ENCODE measurements around the gene LDB2. TPM values are rescaled to one million over a fixed set of nuclear protein-coding genes. Genes with fewer than 3 reads are reported as not detected.

The LDB2 gene
- total and polyA plus RNA-seq, 11 donors, result 9.5 to 38.7 (median 26.3) TPM

- 59 to 83% (median 76%) methylated on average over 2 of the region's 2 CpGs for WGBS, 4 donors
- intact Hi-C loops (cut with DNase I), result no loop called here
- no peaks in the 10 kb centered on the region for H3K27me3 ChIP-seq
- ATAC-seq (no peak), DNase-seq (no peak)
- H3K27ac ChIP-seq, result no peak overlapping the region
- H3K4me1 ChIP-seq, result no peaks in the 10 kb centered on the region
- peaks cover 0 to 9% (median 0%) of the 10 kb centered on the region in 12 donors for H3K9me3 ChIP-seq
- no peak for TF ChIP-seq POLR2A (IDR thresholded peaks at IDR 0.05)
- TF ChIP-seq CTCF (IDR thresholded peaks at IDR 0.05), result no peak
- H3K36me3 ChIP-seq, result no peaks in the 10 kb centered on the region
- H3K4me3 ChIP-seq, result no peak overlapping the region
These were observed 431.4 kb downstream of the LDB2 start for GRCh38 chr4:16467061-16467460.

- DNase-seq (no peak), ATAC-seq (no peak)
- TF ChIP-seq CTCF (IDR thresholded peaks at IDR 0.05), result no peak
- TF ChIP-seq POLR2A (IDR thresholded peaks at IDR 0.05), result no peak
- Histone ChIP-seq H3K4me3 (no peak overlapping the region), H3K36me3 (no peaks in the 10 kb centered on the region), H3K27me3 (no peaks in the 10 kb centered on the region), H3K27ac (no peak overlapping the region), H3K4me1 (no peaks in the 10 kb centered on the region), H3K9me3 (peaks cover 0 to 9% (median 0%) of the 10 kb centered on the region in 12 donors)
- intact Hi-C loops (cut with DNase I), result no loop called here
- 82 to 90% (median 84%) methylated on average over 1 of the region's 1 CpG for WGBS, 4 donors
These were observed 431.9 kb downstream of the LDB2 start for GRCh38 chr4:16466581-16466980.

GRCh38 chr4:16464651-16465050 is 433.8 kb downstream of the LDB2 start:
- no peak for ATAC-seq
- H3K9me3 ChIP-seq, result peaks cover 0 to 8% (median 0%) of the 10 kb centered on the region in 12 donors
- no peak for DNase-seq
- WGBS, 4 donors, result 84 to 94% (median 86%) methylated on average over 2 of the region's 2 CpGs
- H3K27ac ChIP-seq, result no peak overlapping the region
- intact Hi-C loops (cut with DNase I), result no loop called here
- H3K4me3 ChIP-seq, result no peak overlapping the region
- no peaks in the 10 kb centered on the region for H3K4me1 ChIP-seq
- TF ChIP-seq POLR2A (IDR thresholded peaks at IDR 0.05) (no peak), CTCF (IDR thresholded peaks at IDR 0.05) (no peak)
- H3K36me3 ChIP-seq, result no peaks in the 10 kb centered on the region
- no peaks in the 10 kb centered on the region for H3K27me3 ChIP-seq

- ATAC-seq, result no peak
- Histone ChIP-seq H3K4me3 (no peak overlapping the region), H3K36me3 (no peaks in the 10 kb centered on the region), H3K27ac (no peak overlapping the region), H3K27me3 (no peaks in the 10 kb centered on the region), H3K9me3 (no peaks in the 10 kb centered on the region), H3K4me1 (no peaks in the 10 kb centered on the region)
- DNase-seq, result no peak
- intact Hi-C loops (cut with DNase I), result no loop called here
- 94 to 98% (median 95%) methylated on average over 3 of the region's 3 CpGs for WGBS, 4 donors
- TF ChIP-seq POLR2A (IDR thresholded peaks at IDR 0.05) (no peak), CTCF (IDR thresholded peaks at IDR 0.05) (no peak)
These were observed 435.8 kb downstream of the LDB2 start for GRCh38 chr4:16462656-16463055.

All from heart left ventricle (tissue), 16 donors.